ENCODE results near the gene IL4. TPM values are rescaled to one million over a fixed set of nuclear protein-coding genes. Genes with fewer than 3 reads are reported as not detected.

Gene IL4
- total and polyA plus RNA-seq, 2 donors (not counting 3 experiments of a cell fraction or from before 2014, with no cell fraction given), result not detected

GRCh38 chr5:132671000-132671399, 2.8 kb upstream of the IL4 start:
- intact Hi-C loops (cut with micrococcal nuclease), result no loop called here

More at GRCh38 chr5:132671000-132671399, 2.8 kb upstream of the IL4 start:
- CTCF ChIA-PET, result interaction anchor here (1.2 to 1.4 kb wide), 2 partner anchors 12 to 19 kb away, joined by 3 read pairs; no protein-coding TSS in a partner anchor
- no peak overlapping the region for H3K4me2 ChIP-seq (ENCODE audit: insufficient read depth, low read length)
- peaks cover 6% of the 10 kb centered on the region for H3K4me1 ChIP-seq (ENCODE audit: control insufficient read depth, extremely low read depth, insufficient read depth, low read length)
- H3K79me2 ChIP-seq (ENCODE audit: control insufficient read depth, insufficient read depth, low read length), result no peaks in the 10 kb centered on the region
- no TSS peak for BruUV-seq (replicated peaks)
- H3K4me3 ChIP-seq (replicated peaks in 1 of 3; ENCODE audit: insufficient read depth in 1 of 3, low read depth in 1 of 3, low read length in 3 of 3), result no peak overlapping the region
- no peaks in the 10 kb centered on the region for H3K9me3 ChIP-seq (replicated peaks; ENCODE audit: control insufficient read depth, insufficient read depth, low read length)
- dilution Hi-C loops (cut with MboI; ENCODE audit: extremely low pct_ligation_motif_present, low sequenced_read_pairs), result no loop called here
- no peak overlapping the region for H3K9ac ChIP-seq (replicated peaks; ENCODE audit: extremely low read depth, insufficient read depth, low read length)
- H3K36me3 ChIP-seq (ENCODE audit: control insufficient read depth in 2 of 2, extremely low read depth in 1 of 2, insufficient read depth in 2 of 2, low read length in 2 of 2), result no peaks in the 10 kb centered on the region
- H2AFZ ChIP-seq (ENCODE audit: low read depth, low read length), result no peak overlapping the region
- no peaks in the 10 kb centered on the region for H3K9me1 ChIP-seq (replicated peaks; ENCODE audit: control insufficient read depth, extremely low read depth, insufficient read depth, low read length)
- FAIRE-seq (no peak), DNase-seq (ENCODE audit: low read depth, low spot score) (no peak)
- POLR2A ChIA-PET, result no interaction called here
- TF ChIP-seq POLR2AphosphoS5 (IDR thresholded peaks at IDR 0.05; ENCODE audit: insufficient read depth, low read depth, low read length) (no peak), JUN (IDR thresholded peaks at IDR 0.05; ENCODE audit: borderline replicate concordance, insufficient read depth, insufficient read length, low read depth) (no peak), EZH2 (IDR thresholded peaks at IDR 0.05; ENCODE audit: borderline replicate concordance, low read depth, low read length, severe bottlenecking) (no peak), POLR2A (IDR thresholded peaks at IDR 0.05; ENCODE audit: low read depth, low read length) (no peak), GATA2 (IDR thresholded peaks at IDR 0.05; ENCODE audit: insufficient read depth, insufficient read length, low read depth, low read length) (no peak), FOS (IDR thresholded peaks at IDR 0.05; ENCODE audit: borderline replicate concordance, insufficient read depth, low read length) (no peak), MYC (IDR thresholded peaks at IDR 0.05; ENCODE audit: low read depth, low read length) (no peak)
- TF ChIP-seq, protein P1, sequence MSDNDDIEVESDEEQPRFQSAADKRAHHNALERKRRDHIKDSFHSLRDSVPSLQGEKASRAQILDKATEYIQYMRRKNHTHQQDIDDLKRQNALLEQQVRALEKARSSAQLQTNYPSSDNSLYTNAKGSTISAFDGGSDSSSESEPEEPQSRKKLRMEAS (IDR thresholded peaks at IDR 0.05; ENCODE audit: insufficient read depth, insufficient read length), result no peak
- TF ChIP-seq, protein P2, sequence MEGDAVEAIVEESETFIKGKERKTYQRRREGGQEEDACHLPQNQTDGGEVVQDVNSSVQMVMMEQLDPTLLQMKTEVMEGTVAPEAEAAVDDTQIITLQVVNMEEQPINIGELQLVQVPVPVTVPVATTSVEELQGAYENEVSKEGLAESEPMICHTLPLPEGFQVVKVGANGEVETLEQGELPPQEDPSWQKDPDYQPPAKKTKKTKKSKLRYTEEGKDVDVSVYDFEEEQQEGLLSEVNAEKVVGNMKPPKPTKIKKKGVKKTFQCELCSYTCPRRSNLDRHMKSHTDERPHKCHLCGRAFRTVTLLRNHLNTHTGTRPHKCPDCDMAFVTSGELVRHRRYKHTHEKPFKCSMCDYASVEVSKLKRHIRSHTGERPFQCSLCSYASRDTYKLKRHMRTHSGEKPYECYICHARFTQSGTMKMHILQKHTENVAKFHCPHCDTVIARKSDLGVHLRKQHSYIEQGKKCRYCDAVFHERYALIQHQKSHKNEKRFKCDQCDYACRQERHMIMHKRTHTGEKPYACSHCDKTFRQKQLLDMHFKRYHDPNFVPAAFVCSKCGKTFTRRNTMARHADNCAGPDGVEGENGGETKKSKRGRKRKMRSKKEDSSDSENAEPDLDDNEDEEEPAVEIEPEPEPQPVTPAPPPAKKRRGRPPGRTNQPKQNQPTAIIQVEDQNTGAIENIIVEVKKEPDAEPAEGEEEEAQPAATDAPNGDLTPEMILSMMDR (IDR thresholded peaks at IDR 0.05; ENCODE audit: extremely low read depth in 1 of 2, insufficient read depth in 1 of 2, low read depth in 1 of 2, low read length in 2 of 2), result no peak
- no peaks in the 10 kb centered on the region for H4K20me1 ChIP-seq (replicated peaks; ENCODE audit: control insufficient read depth, extremely low read depth, insufficient read depth, low read length)
- H3K27me3 ChIP-seq (ENCODE audit: control insufficient read depth in 2 of 2, insufficient read depth in 2 of 2, low read length in 2 of 2), result peaks cover 0 to 2% of the 10 kb centered on the region in 2 experiments
- H3K27ac ChIP-seq (ENCODE audit: insufficient read depth, low read depth, low read length), result no peak overlapping the region
